Naive thymus-derived CD8-positive, alpha-beta T cell (primary cell): ENCODE measurements around the gene BCL2. TPM values are rescaled to one million over a fixed set of nuclear protein-coding genes. Genes with fewer than 3 reads are reported as not detected.
A peak's percentile ranks its signal among the peaks of the same experiment; 100 is the strongest.

ENCODE experiments used
- ATAC-seq, 2 donors: fragments of 150-1000 bp; cut with Tn5 transposase in 1 of 2; sonication (Bioruptor Pico), chemical (Tn5 transposase) in 1 of 2; 1 replicate in 1 of 2; 2 replicates in 1 of 2; pipeline ENCODE4 v1.10.0; 2021; ENCODE audit warnings: mild to moderate bottlenecking in 2 of 2, moderate library complexity in 2 of 2
- POLR2A ChIA-PET: fragments of 350-600 bp; sonication (Branson Sonifier 250); formaldehyde crosslinking; loops from one replicate; lab custom pipeline; 2021; ENCODE audit warnings: antibody characterized with exemption; lab: Charles Lee
- DNase-seq, 10 donors: peaks; one replicate each; pipeline versions ENCODE4 v3.0.0 to v3.0.0-alpha.2; 2020 to 2022
- H3K27ac Mint-ChIP-seq, 10 donors: one replicate each; pipeline ENCODE4 v1.8.0; 2020 to 2022; ENCODE audit warnings: mild to moderate bottlenecking in 10 of 10, mixed read lengths in 10 of 10, moderate library complexity in 4 of 10, inconsistent platforms in 1 of 10
- H3K27me3 Mint-ChIP-seq, 5 donors: one replicate each; pipeline ENCODE4 v1.8.0; 2021 to 2022; ENCODE audit warnings: mixed read lengths in 5 of 5
- H3K36me3 Mint-ChIP-seq, 3 donors: one replicate each; pipeline ENCODE4 v1.8.0; 2020 to 2022; ENCODE audit warnings: mixed read lengths in 3 of 3, mild to moderate bottlenecking in 2 of 3, inconsistent platforms in 1 of 3
- H3K4me1 Mint-ChIP-seq, 4 donors: one replicate each; pipeline ENCODE4 v1.8.0; 2021 to 2022; ENCODE audit warnings: mixed read lengths in 4 of 4
- H3K4me3 Mint-ChIP-seq, 10 donors: one replicate each; pipeline ENCODE4 v1.8.0; 2020 to 2022; ENCODE audit warnings: mild to moderate bottlenecking in 10 of 10, mixed read lengths in 10 of 10, moderate library complexity in 6 of 10, inconsistent platforms in 1 of 10
- H3K9me3 Mint-ChIP-seq, 9 donors: one replicate each; pipeline ENCODE4 v1.8.0; 2020 to 2022; ENCODE audit warnings: mixed read lengths in 9 of 9, mild to moderate bottlenecking in 3 of 9, inconsistent platforms in 1 of 9, moderate library complexity in 1 of 9
- polyA plus RNA-seq, 3 donors: library from polyadenylated mRNA; unstranded; fragments of 300-500 nt; fragmentation: Illumina TruSeq; gene quantifications; one replicate each; pipeline ENCODE4 v1.2.3, GENCODE V29; 2021
- total RNA-seq, 8 experiments: library from RNA in 2 of 8; stranded (reverse) in 2 of 8; gene quantifications; one replicate each; pipeline ENCODE4 v1.2.3 and lab custom pipeline; 2021 to 2026

The BCL2 gene
- total and polyA plus RNA-seq, 5 experiments from 2014 or later, result 24.3 to 40.2 (median 32.9) TPM

GRCh38 chr18:63322908-63323634 lies 3.5 kb upstream of the BCL2 start:
- Mint-ChIP-seq H3K27me3 (no peaks in the 10 kb centered on the region), H3K27ac (peak overlapping the region in 7 of 10 donors; percentile 2 to 81 (median 18)), H3K9me3 (no peaks in the 10 kb centered on the region), H3K4me1 (peaks cover 12 to 36% (median 21%) of the 10 kb centered on the region in 4 donors), H3K36me3 (peaks cover 0 to 8% (median 0%) of the 10 kb centered on the region in 3 donors), H3K4me3 (peak overlapping the region in 1 of 10 donors; percentile 20)
- POLR2A ChIA-PET, result interaction anchor here (0.9 to 1.5 kb wide), 4 partner anchors 167 to 307 kb away, joined by 3 to 7 read pairs (median 4); no protein-coding TSS in a partner anchor
- ATAC-seq (no peak), DNase-seq (peak; percentile 24 to 79 (median 54))

DNA sequence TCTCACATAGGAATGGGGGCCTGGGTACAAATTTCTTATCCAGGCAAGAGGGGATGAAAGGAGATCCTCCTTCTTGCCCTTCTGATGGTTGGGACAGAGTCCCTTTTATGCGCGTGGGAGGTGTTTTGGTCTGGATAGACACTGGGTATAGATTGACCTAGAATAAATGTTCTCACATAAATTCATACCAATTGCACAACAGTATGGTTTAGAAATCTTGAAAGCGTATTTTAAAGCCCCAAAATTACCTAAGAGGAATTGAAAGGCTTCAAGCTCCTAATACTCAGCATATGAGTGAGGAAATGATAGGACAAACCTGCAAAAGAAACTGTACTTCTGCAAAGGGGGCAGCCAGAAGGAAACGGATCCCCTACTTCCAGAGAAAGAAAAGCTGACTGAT lies 2.6 kb upstream of the BCL2 start:
- peak overlapping the region in 7 of 10 donors; percentile 13 to 94 (median 29) for H3K27ac Mint-ChIP-seq
- POLR2A ChIA-PET, result interaction anchor here (0.6 to 1.5 kb wide), 5 partner anchors 9 to 306 kb away, joined by 3 to 7 read pairs (median 3); no protein-coding TSS in a partner anchor
- peaks cover 0 to 15% (median 5%) of the 10 kb centered on the region in 3 donors for H3K36me3 Mint-ChIP-seq
- H3K9me3 Mint-ChIP-seq, result no peaks in the 10 kb centered on the region
- ATAC-seq (no peak), DNase-seq (no peak)
- H3K4me1 Mint-ChIP-seq, result peaks cover 12 to 45% (median 26%) of the 10 kb centered on the region in 4 donors
- H3K4me3 Mint-ChIP-seq, result peak overlapping the region in 6 of 10 donors; percentile 19 to 92 (median 32)
- no peaks in the 10 kb centered on the region for H3K27me3 Mint-ChIP-seq

GRCh38 chr18:63321291-63321690 lies 1.7 kb upstream of the BCL2 start:
- H3K4me1 Mint-ChIP-seq, result peaks cover 16 to 54% (median 32%) of the 10 kb centered on the region in 4 donors
- ATAC-seq, result no peak
- POLR2A ChIA-PET, result interaction anchor here (0.7 to 2.6 kb wide), 4 partner anchors 9 to 190 kb away, joined by 3 to 14 read pairs (median 3); no protein-coding TSS in a partner anchor

GRCh38 chr18:63320975-63321265 lies 1.4 kb upstream of the BCL2 start:
- no peak for ATAC-seq
- Mint-ChIP-seq H3K36me3 (peaks cover 0 to 15% (median 5%) of the 10 kb centered on the region in 3 donors), H3K27me3 (no peaks in the 10 kb centered on the region), H3K27ac (peak overlapping the region; percentile 64 to 95 (median 90)), H3K9me3 (no peaks in the 10 kb centered on the region), H3K4me3 (peak overlapping the region; percentile 80 to 99 (median 87)), H3K4me1 (peaks cover 17 to 56% (median 35%) of the 10 kb centered on the region in 4 donors)
- POLR2A ChIA-PET, result interaction anchor here (0.7 to 2.6 kb wide), 4 partner anchors 8 to 189 kb away, joined by 3 to 14 read pairs (median 3); no protein-coding TSS in a partner anchor
- peak in 3 of 10 donors; percentile 17 to 73 (median 23) for DNase-seq

More at GRCh38 chr18:63321291-63321690, 1.7 kb upstream of the BCL2 start:
- peak overlapping the region; percentile 64 to 95 (median 90) for H3K27ac Mint-ChIP-seq
- no peaks in the 10 kb centered on the region for H3K27me3 Mint-ChIP-seq
- H3K36me3 Mint-ChIP-seq, result peaks cover 0 to 15% (median 5%) of the 10 kb centered on the region in 3 donors
- H3K4me3 Mint-ChIP-seq, result peak overlapping the region; percentile 80 to 99 (median 87)
- no peak for DNase-seq
- H3K9me3 Mint-ChIP-seq, result no peaks in the 10 kb centered on the region

DNA sequence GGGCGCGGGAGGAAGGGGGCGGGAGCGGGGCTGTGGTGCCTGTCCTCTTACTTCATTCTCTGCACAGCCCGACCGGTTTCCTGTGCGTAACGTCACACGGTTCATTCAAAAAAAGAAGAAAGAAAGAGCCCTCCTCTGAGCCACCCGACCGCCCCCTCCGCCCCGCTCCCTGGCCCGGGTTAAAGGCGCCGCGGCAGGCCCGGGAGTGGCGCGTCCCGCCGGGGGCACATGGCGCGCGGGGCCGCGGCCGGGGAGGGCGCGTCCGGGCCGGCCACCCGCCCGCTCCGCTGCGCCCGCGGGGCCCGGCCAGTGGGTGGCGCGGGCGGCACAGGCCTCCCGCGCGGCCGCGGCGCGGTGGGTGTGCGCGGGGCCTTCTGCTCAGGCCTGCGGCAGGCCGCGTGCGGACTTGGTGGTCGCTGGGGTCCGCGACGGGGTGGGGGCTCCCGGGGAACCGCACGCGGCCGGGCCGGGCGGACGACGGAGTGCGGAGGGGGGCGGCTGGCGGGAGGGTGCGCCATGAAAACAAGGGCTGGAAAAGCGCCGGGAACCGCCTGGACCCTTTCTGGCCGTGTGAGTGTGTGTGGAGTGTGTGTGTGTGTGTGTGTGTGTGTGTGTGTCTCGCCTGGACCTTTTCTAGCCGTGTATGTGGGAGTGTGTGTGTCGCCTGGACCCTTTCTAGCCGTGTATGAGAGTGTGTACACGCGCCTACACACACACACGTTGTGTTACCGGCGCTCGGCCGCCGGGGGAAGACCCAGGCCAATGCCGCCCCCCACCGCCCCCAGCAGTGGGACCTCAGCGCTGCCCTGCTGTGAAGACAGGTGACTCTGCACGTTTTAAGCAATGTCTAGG lies 780 bp upstream of the BCL2 start:
- Mint-ChIP-seq H3K27ac (peak overlapping the region; percentile 68 to 97 (median 92)), H3K4me3 (peak overlapping the region; percentile 81 to 99 (median 88)), H3K36me3 (peaks cover 0 to 15% (median 5%) of the 10 kb centered on the region in 3 donors), H3K4me1 (peaks cover 20 to 62% (median 40%) of the 10 kb centered on the region in 4 donors), H3K9me3 (no peaks in the 10 kb centered on the region), H3K27me3 (no peaks in the 10 kb centered on the region)
- DNase-seq (peak; percentile 79 to 95 (median 86)), ATAC-seq (peak; percentile 76 to 83)
- POLR2A ChIA-PET, result interaction anchor here (0.6 to 3.9 kb wide), 17 partner anchors 8 to 798 kb away, joined by 3 to 58 read pairs (median 3); partner anchors contain the start of genes VPS4B and ZCCHC2

GRCh38 chr18:63318889-63319382 lies 633 bp downstream of the BCL2 start:
- ATAC-seq (no peak), DNase-seq (peak in 1 of 10 donors; percentile 31)
- H3K4me1 Mint-ChIP-seq, result peaks cover 24 to 76% (median 54%) of the 10 kb centered on the region in 4 donors
- peak overlapping the region; percentile 87 to 97 (median 96) for H3K27ac Mint-ChIP-seq
- no peaks in the 10 kb centered on the region for H3K27me3 Mint-ChIP-seq
- POLR2A ChIA-PET, result interaction anchor here (0.7 to 3.9 kb wide), 29 partner anchors 8 to 796 kb away, joined by 3 to 58 read pairs (median 5); partner anchors contain the start of genes KDSR, VPS4B and ZCCHC2
- peak overlapping the region; percentile 89 to 100 (median 99) for H3K4me3 Mint-ChIP-seq
- peaks cover 0 to 15% (median 5%) of the 10 kb centered on the region in 3 donors for H3K36me3 Mint-ChIP-seq
- H3K9me3 Mint-ChIP-seq, result no peaks in the 10 kb centered on the region

- Mint-ChIP-seq H3K4me1 (peaks cover 27 to 82% (median 61%) of the 10 kb centered on the region in 4 donors), H3K9me3 (no peaks in the 10 kb centered on the region), H3K27me3 (no peaks in the 10 kb centered on the region), H3K4me3 (peak overlapping the region; percentile 94 to 100 (median 99)), H3K27ac (peak overlapping the region; percentile 87 to 97 (median 96)), H3K36me3 (peaks cover 0 to 15% (median 5%) of the 10 kb centered on the region in 3 donors)
- POLR2A ChIA-PET, result interaction anchor here (0.7 to 3.9 kb wide), 30 partner anchors 18 to 796 kb away, joined by 3 to 58 read pairs (median 6); partner anchors contain the start of genes VPS4B and ZCCHC2
- DNase-seq (peak; percentile 63 to 91 (median 76)), ATAC-seq (peak; percentile 48 to 61)
These were observed 1.3 kb downstream of the BCL2 start for GRCh38 chr18:63317982-63318888.

DNA sequence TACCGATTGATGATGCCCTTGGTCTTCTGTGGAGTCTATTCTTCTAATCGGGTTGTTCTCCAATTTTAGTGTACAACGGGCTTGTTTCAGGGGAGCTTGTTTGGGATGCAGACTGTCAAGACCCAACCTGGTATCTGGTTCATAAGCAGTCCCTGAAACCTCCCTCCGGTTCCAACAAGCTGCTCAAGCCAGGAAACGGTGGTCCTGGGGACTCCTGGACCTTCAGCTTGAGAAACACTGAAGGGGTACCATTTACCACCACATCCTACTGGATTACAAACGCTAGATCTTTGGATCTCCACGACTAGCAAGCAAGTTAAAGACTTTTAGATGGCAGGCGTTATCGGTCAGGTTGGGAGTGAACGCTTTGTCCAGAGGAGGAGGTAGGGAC lies 2.0 kb downstream of the BCL2 start:
- Mint-ChIP-seq H3K4me1 (peaks cover 26 to 82% (median 61%) of the 10 kb centered on the region in 4 donors), H3K27ac (peak overlapping the region; percentile 75 to 97 (median 92)), H3K27me3 (no peaks in the 10 kb centered on the region), H3K9me3 (no peaks in the 10 kb centered on the region), H3K36me3 (peaks cover 0 to 15% (median 5%) of the 10 kb centered on the region in 3 donors), H3K4me3 (peak overlapping the region; percentile 85 to 100 (median 95))
- no peak for ATAC-seq
- no peak for DNase-seq
- POLR2A ChIA-PET, result interaction anchor here (0.7 to 3.9 kb wide), 23 partner anchors 10 to 795 kb away, joined by 3 to 58 read pairs (median 6); partner anchors contain the start of genes VPS4B and ZCCHC2

GRCh38 chr18:63316612-63317555 lies 2.7 kb downstream of the BCL2 start:
- Mint-ChIP-seq H3K9me3 (no peaks in the 10 kb centered on the region), H3K27ac (peak overlapping the region; percentile 75 to 97 (median 92)), H3K4me1 (peaks cover 28 to 82% (median 63%) of the 10 kb centered on the region in 4 donors), H3K36me3 (peaks cover 0 to 15% (median 5%) of the 10 kb centered on the region in 3 donors), H3K4me3 (peak overlapping the region; percentile 85 to 100 (median 95)), H3K27me3 (no peaks in the 10 kb centered on the region)
- POLR2A ChIA-PET, result interaction anchor here (0.7 to 3.9 kb wide), 15 partner anchors 10 to 179 kb away, joined by 3 to 58 read pairs (median 6); partner anchors contain the start of gene VPS4B
- ATAC-seq (no peak), DNase-seq (no peak)

- Mint-ChIP-seq H3K4me3 (peak overlapping the region; percentile 64 to 100 (median 94)), H3K36me3 (peaks cover 5 to 15% (median 5%) of the 10 kb centered on the region in 3 donors), H3K4me1 (peaks cover 31 to 87% (median 67%) of the 10 kb centered on the region in 4 donors), H3K9me3 (no peaks in the 10 kb centered on the region), H3K27ac (peak overlapping the region in 8 of 10 donors; percentile 35 to 93 (median 73)), H3K27me3 (no peaks in the 10 kb centered on the region)
- ATAC-seq, result no peak
- POLR2A ChIA-PET, result interaction anchor here (6.2 kb wide), 1 partner anchor 15 kb away, joined by 42 read pairs; no protein-coding TSS in a partner anchor
- DNase-seq, result no peak
These were observed 3.7 kb downstream of the BCL2 start for GRCh38 chr18:63315876-63316275.
